Right lobe of liver (tissue), 4 donors: ENCODE results near the gene LZTS3.
"Not testable (repeated sequence)": the region's sequence is repeated elsewhere in the genome, so short reads cannot be mapped to it uniquely, and the experiment has no call there.

Experiments used
- POLR2A ChIP-seq: fragments of 450-650 bp; IDR thresholded peaks from one replicate; pipeline ENCODE4 v1.6.1; 2017; ENCODE audit warnings: antibody characterized with exemption, mild to moderate bottlenecking
- TF ChIP-seq, protein P1 (sequence below), 4 donors: fragments of 200-600 bp in 3 of 4; fragments of 450-650 bp in 1 of 4; IDR thresholded peaks; one replicate each; pipeline versions ENCODE4 v1.5.1 to v1.8.0; 2016 to 2022; ENCODE audit warnings: antibody characterized with exemption in 4 of 4, mild to moderate bottlenecking in 2 of 4
- donor health status: DM: no; HTN: no; CAD: no.
- donor health status: DM: no; HTN: no; CAD: no.
- donor health status: DM: no; HTN: yes; CAD: no.

DNA sequence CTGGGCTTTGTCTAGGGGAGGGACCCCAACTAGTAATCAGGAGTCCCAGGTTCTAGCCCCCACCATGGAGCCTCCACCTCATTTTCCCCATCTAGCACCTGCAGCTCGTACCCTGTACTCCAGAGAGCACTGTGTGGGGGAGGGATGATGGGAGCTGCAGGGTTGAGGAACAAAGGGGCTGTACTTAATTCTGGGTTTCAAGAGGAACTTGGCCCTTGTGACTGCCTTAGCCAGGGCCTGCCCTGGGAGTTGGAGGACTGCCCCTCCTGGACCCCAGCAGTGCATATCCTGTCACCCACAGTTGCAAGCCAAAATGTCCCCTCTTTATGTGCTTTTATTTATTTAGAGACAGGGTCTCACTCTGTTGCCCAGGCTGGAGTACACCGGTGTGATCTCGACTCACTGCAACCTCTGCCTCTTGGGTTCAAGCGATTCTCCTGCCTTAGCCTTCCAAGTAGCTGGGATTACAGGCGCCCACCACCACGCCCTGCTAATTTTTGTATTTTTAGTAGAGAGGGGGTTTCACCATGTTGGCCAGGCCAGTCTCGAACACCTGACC, 42.1 kb upstream of the LZTS3 start:
- TF ChIP-seq, protein P1, sequence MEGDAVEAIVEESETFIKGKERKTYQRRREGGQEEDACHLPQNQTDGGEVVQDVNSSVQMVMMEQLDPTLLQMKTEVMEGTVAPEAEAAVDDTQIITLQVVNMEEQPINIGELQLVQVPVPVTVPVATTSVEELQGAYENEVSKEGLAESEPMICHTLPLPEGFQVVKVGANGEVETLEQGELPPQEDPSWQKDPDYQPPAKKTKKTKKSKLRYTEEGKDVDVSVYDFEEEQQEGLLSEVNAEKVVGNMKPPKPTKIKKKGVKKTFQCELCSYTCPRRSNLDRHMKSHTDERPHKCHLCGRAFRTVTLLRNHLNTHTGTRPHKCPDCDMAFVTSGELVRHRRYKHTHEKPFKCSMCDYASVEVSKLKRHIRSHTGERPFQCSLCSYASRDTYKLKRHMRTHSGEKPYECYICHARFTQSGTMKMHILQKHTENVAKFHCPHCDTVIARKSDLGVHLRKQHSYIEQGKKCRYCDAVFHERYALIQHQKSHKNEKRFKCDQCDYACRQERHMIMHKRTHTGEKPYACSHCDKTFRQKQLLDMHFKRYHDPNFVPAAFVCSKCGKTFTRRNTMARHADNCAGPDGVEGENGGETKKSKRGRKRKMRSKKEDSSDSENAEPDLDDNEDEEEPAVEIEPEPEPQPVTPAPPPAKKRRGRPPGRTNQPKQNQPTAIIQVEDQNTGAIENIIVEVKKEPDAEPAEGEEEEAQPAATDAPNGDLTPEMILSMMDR (IDR thresholded peaks at IDR 0.05): not testable (repeated sequence)
- not testable (repeated sequence) for TF ChIP-seq POLR2A
